Thoracic aorta (tissue), 2 donors: Measurements from ENCODE around the gene LPIN1. TPM values are rescaled to one million over a fixed set of nuclear protein-coding genes. Genes with fewer than 3 reads are reported as not detected.

ENCODE experiments used
- ATAC-seq: fragments of 150-250 bp; one replicate; pipeline ENCODE4 v1.8.0; 2017; ENCODE audit warnings: low read depth; ENCODE audit not compliant: insufficient number of reproducible peaks, low FRiP score
- DNase-seq: peaks from one replicate; pipeline ENCODE4 v3.0.0-alpha.2; 2020; ENCODE audit warnings: low spot score
- H3K27ac ChIP-seq, 2 donors: fragments of 200-600 bp; sonication (generic); 1 replicate in 1 of 2; 2 replicates in 1 of 2; pipeline ENCODE4 v1.5.1; 2016; ENCODE audit warnings: mild to moderate bottlenecking in 2 of 2, moderate library complexity in 2 of 2
- H3K27me3 ChIP-seq: fragments of 200-600 bp; sonication (generic); replicated peaks from 2 replicates; pipeline ENCODE4 v1.6.0; 2016; ENCODE audit warnings: mild to moderate bottlenecking; ENCODE audit not compliant: insufficient read depth
- H3K36me3 ChIP-seq: fragments of 200-600 bp; sonication (generic); one replicate; pipeline ENCODE4 v1.5.1; 2016
- H3K4me1 ChIP-seq, 2 donors: fragments of 200-600 bp; sonication (generic); 1 replicate in 1 of 2; 2 replicates in 1 of 2; pipeline versions ENCODE4 v1.5.1 to v1.6.0; 2016; ENCODE audit warnings: low read depth in 2 of 2, mild to moderate bottlenecking in 1 of 2; ENCODE audit not compliant: control insufficient read depth in 1 of 2
- H3K4me3 ChIP-seq: fragments of 200-600 bp; sonication (generic); 2 replicates; pipeline ENCODE4 v1.5.1; 2016; ENCODE audit warnings: mild to moderate bottlenecking
- H3K9me3 ChIP-seq: fragments of 200-600 bp; sonication (generic); 2 replicates; pipeline ENCODE4 v1.5.1; 2016
- CTCF ChIP-seq: fragments of 200-600 bp; sonication (generic); IDR thresholded peaks from one replicate; pipeline ENCODE4 v1.5.1; 2019; ENCODE audit warnings: antibody characterized with exemption
- total RNA-seq, 2 donors: library from RNA; depleted of rRNA; stranded (reverse); fragments of >200 nt; gene quantifications; one replicate each; pipeline versions ENCODE4 v1.1.0 to v1.2.3, GENCODE V29; 2016

The LPIN1 gene
- total RNA-seq, 2 donors from 2014 or later: 24.5 to 55.8 TPM

GRCh38 chr2:11872247-11872947 lies 126.0 kb downstream of the LPIN1 start:
- Histone ChIP-seq H3K4me3 (no peak overlapping the region), H3K9me3 (no peaks in the 10 kb centered on the region), H3K4me1 (no peaks in the 10 kb centered on the region), H3K27me3 (no peaks in the 10 kb centered on the region), H3K36me3 (no peaks in the 10 kb centered on the region), H3K27ac (no peak overlapping the region)
- DNase-seq (no peak), ATAC-seq (no peak)
- TF ChIP-seq CTCF: no peak

GRCh38 chr2:11872948-11873269 lies 126.5 kb downstream of the LPIN1 start:
- H3K36me3 ChIP-seq: no peaks in the 10 kb centered on the region
- no peaks in the 10 kb centered on the region for H3K9me3 ChIP-seq
- no peaks in the 10 kb centered on the region for H3K4me1 ChIP-seq
- no peak for ATAC-seq
- H3K27me3 ChIP-seq: no peaks in the 10 kb centered on the region
- DNase-seq: no peak
- no peak overlapping the region for H3K4me3 ChIP-seq
- H3K27ac ChIP-seq: no peak overlapping the region
- TF ChIP-seq CTCF: no peak

- ATAC-seq (no peak), DNase-seq (no peak)
- Histone ChIP-seq H3K27me3 (no peaks in the 10 kb centered on the region), H3K9me3 (no peaks in the 10 kb centered on the region), H3K36me3 (no peaks in the 10 kb centered on the region), H3K4me1 (no peaks in the 10 kb centered on the region), H3K4me3 (no peak overlapping the region), H3K27ac (no peak overlapping the region)
- no peak for TF ChIP-seq CTCF
Measured at GRCh38 chr2:11873356-11874154, 127.1 kb downstream of the LPIN1 start.

- no peak for DNase-seq
- ATAC-seq: no peak
- H3K27ac ChIP-seq: no peak overlapping the region
- no peak for TF ChIP-seq CTCF
- no peaks in the 10 kb centered on the region for H3K36me3 ChIP-seq
- H3K4me1 ChIP-seq: no peaks in the 10 kb centered on the region
- no peaks in the 10 kb centered on the region for H3K9me3 ChIP-seq
- H3K4me3 ChIP-seq: no peak overlapping the region
- no peaks in the 10 kb centered on the region for H3K27me3 ChIP-seq
Measured at GRCh38 chr2:11874861-11875260, 128.4 kb downstream of the LPIN1 start.

GRCh38 chr2:11875481-11875880 lies 129.0 kb downstream of the LPIN1 start:
- ATAC-seq (no peak), DNase-seq (no peak)
- no peak for TF ChIP-seq CTCF
- Histone ChIP-seq H3K36me3 (no peaks in the 10 kb centered on the region), H3K9me3 (no peaks in the 10 kb centered on the region), H3K4me1 (no peaks in the 10 kb centered on the region), H3K27ac (no peak overlapping the region), H3K27me3 (no peaks in the 10 kb centered on the region), H3K4me3 (no peak overlapping the region)
